HepG2 (cell line): Measurements from ENCODE around the gene NXT1. TPM values are rescaled to one million over a fixed set of nuclear protein-coding genes. Genes with fewer than 3 reads are reported as not detected.
A peak's percentile ranks its signal among the peaks of the same experiment; 100 is the strongest.

Experiments used
- AKAP8 ChIP-seq: sonication (generic); formaldehyde crosslinking; IDR thresholded peaks from 2 replicates; pipeline ENCODE4 v1.5.1; 2020; ENCODE audit warnings: mild to moderate bottlenecking, missing genetic modification reagents
- ARID2 ChIP-seq: sonication (generic); formaldehyde crosslinking; IDR thresholded peaks from 2 replicates; pipeline ENCODE4 v1.8.1; 2022; ENCODE audit warnings: mild to moderate bottlenecking, missing genetic modification reagents, borderline replicate concordance
- FOXM1 ChIP-seq: sonication (generic); formaldehyde crosslinking; IDR thresholded peaks from 2 replicates; pipeline ENCODE4 v1.5.0; 2020; ENCODE audit warnings: missing genetic modification reagents
- HDAC1 ChIP-seq: sonication (generic); formaldehyde crosslinking; IDR thresholded peaks from 2 replicates; pipeline ENCODE4 v1.5.1; 2020; ENCODE audit warnings: mild to moderate bottlenecking, missing genetic modification reagents
- KDM5B ChIP-seq: sonication (generic); formaldehyde crosslinking; IDR thresholded peaks from 2 replicates; pipeline ENCODE4 v1.4.0; 2020; ENCODE audit warnings: missing genetic modification reagents, mild to moderate bottlenecking, borderline replicate concordance
- KLF13 ChIP-seq: sonication (generic); formaldehyde crosslinking; IDR thresholded peaks from 2 replicates; pipeline ENCODE4 v1.4.0; 2020; ENCODE audit warnings: mild to moderate bottlenecking, missing genetic modification reagents
- MATR3 ChIP-seq: sonication (generic); formaldehyde crosslinking; IDR thresholded peaks from 2 replicates; pipeline ENCODE4 v1.4.0; 2020; ENCODE audit warnings: missing genetic modification reagents
- NCOA5 ChIP-seq: sonication (generic); formaldehyde crosslinking; IDR thresholded peaks from 2 replicates; pipeline ENCODE4 v1.4.0; 2020; ENCODE audit warnings: missing genetic modification reagents
- SATB2 ChIP-seq: sonication (generic); formaldehyde crosslinking; IDR thresholded peaks from 2 replicates; pipeline ENCODE4 v1.5.0; 2020; ENCODE audit warnings: missing genetic modification reagents
- SIX1 ChIP-seq: sonication (generic); formaldehyde crosslinking; IDR thresholded peaks from 2 replicates; pipeline ENCODE4 v1.4.0; 2020; ENCODE audit warnings: missing genetic modification reagents, borderline replicate concordance
- SSRP1 ChIP-seq: IDR thresholded peaks from 2 replicates; pipeline ENCODE4 v1.6.1; 2016; ENCODE audit warnings: control low read depth
- TBL1XR1 ChIP-seq: fragments of 150-350 bp; IDR thresholded peaks from 2 replicates; pipeline ENCODE4 v1.6.1; 2014; ENCODE audit warnings: borderline replicate concordance, low read length; ENCODE audit not compliant: partially characterized antibody
- TP53 ChIP-seq: sonication (generic); formaldehyde crosslinking; conservative IDR thresholded peaks from 2 replicates; pipeline ENCODE4 v1.4.0; 2020; ENCODE audit warnings: missing genetic modification reagents
- ZFP62 ChIP-seq: sonication (generic); formaldehyde crosslinking; IDR thresholded peaks from 2 replicates; pipeline ENCODE4 v1.4.0; 2020; ENCODE audit warnings: missing genetic modification reagents
- ZKSCAN8 ChIP-seq: IDR thresholded peaks from 2 replicates; pipeline ENCODE4 v1.6.1; 2016; ENCODE audit warnings: borderline replicate concordance, missing genetic modification reagents, missing compliant biosample characterization
- ZNF142 ChIP-seq: sonication (generic); formaldehyde crosslinking; IDR thresholded peaks from 2 replicates; pipeline ENCODE4 v1.4.0; 2020; ENCODE audit warnings: missing genetic modification reagents
- ZNF205 ChIP-seq: IDR thresholded peaks from 2 replicates; pipeline ENCODE4 v1.6.1; 2018; ENCODE audit warnings: missing biosample characterization, missing genetic modification reagents
- ZNF256 ChIP-seq: sonication (generic); formaldehyde crosslinking; conservative IDR thresholded peaks from 2 replicates; pipeline ENCODE4 v1.4.0; 2020; ENCODE audit warnings: missing genetic modification reagents
- ZNF430 ChIP-seq: sonication (generic); formaldehyde crosslinking; IDR thresholded peaks from 2 replicates; pipeline ENCODE4 v1.9.0; 2021; ENCODE audit warnings: mild to moderate bottlenecking, missing genetic modification reagents
- ZNF652 ChIP-seq: IDR thresholded peaks from 2 replicates; pipeline ENCODE4 v1.6.1; 2016; ENCODE audit warnings: low read depth, borderline replicate concordance
- ZNF766 ChIP-seq: sonication (generic); formaldehyde crosslinking; IDR thresholded peaks from 2 replicates; pipeline ENCODE4 v1.5.0; 2020; ENCODE audit warnings: missing genetic modification reagents, borderline replicate concordance
- polyA plus RNA-seq, 8 experiments: library from polyadenylated mRNA; depleted of rRNA in 3 of 8; stranded (reverse) in 7 of 8; unstranded in 1 of 8; fragments of >200 nt; fragmentation: Illumina TruSeq in 4 of 8; extraction: Trizol in 4 of 8; gene quantifications; 2 replicates each; pipeline versions ENCODE4 v1.2.1 to v1.2.3, GENCODE V29; 2011 to 2016; ENCODE audit warnings: low read depth in 4 of 8, missing spikeins in 1 of 8, mixed read lengths in 1 of 8; ENCODE audit not compliant: insufficient read depth in 1 of 8
- total RNA-seq, 5 experiments: library from RNA; depleted of rRNA; stranded (reverse); fragments of >200 nt; fragmentation: Illumina TruSeq; extraction: Trizol; gene quantifications; 2 replicates each; pipeline ENCODE4 v1.2.3, GENCODE V29; 2016; ENCODE audit warnings: low read depth in 1 of 5
- TF ChIP-seq, protein P1 (sequence below): sonication (generic); formaldehyde crosslinking; IDR thresholded peaks from 2 replicates; pipeline ENCODE4 v1.4.0; 2020; ENCODE audit warnings: mild to moderate bottlenecking, missing genetic modification reagents
- TF ChIP-seq, protein P2 (sequence below): IDR thresholded peaks from 2 replicates; pipeline ENCODE4 v1.6.1; 2018; ENCODE audit warnings: missing genetic modification reagents

Gene NXT1
- total and polyA plus RNA-seq, 2 of the 13 experiments (the other 11 are each of a cell fraction or from before 2014, with no cell fraction given): 35.6 to 65.9 TPM

DNA sequence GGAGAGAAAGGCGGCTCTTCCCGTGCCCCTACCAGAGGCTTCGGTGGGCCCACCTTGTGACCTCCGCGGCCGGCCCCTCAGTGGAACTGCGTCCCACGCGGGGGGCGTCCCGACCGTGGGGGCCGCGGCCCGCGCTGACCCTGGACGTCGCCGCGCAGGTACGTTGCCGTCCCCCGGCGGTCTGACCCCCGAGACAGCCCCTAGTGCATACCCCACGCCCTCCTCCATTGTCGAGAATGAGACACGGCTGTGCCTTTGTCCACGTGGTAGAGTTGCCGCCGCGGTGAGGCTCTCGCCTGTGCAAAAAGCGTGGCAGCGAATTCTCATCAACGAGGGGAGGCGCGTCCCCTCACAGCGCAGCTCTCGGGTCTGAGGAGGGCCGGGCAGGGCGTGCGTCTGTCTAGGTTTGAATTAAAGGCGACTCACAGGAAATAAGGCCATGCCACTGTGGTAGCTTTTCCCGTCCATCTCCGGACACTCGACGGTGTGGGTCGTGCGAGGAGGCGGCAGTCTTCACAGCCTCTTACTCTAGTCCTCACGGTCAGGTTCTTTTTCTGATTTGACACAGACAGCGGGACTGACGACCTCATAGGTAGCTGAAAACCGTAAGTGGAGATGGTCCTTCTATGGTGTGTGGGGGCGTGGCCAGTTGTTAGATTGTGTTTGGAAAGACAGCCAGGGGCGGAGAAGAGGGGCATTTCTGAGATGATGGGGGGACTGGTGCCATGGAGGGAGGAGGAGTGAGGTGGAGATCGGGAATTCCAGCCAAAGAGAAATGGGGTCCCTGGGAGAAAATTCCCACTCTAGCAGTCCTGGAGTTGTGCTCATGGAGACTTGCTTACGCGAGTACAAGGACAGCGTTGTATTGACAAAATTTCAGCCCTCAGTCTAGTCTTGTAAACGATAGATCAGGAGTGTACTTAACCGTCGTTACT, 580 bp downstream of the NXT1 start (continued):
- TF ChIP-seq ZNF142 (CRISPR knock-in tag): no peak
- TF ChIP-seq ZNF256: no peak
- no peak; the same call in 1 of the 2 replicates for TF ChIP-seq AKAP8 (CRISPR knock-in tag)
- TF ChIP-seq SATB2: no peak
- TF ChIP-seq SIX1 (CRISPR knock-in tag): no peak
- no peak for TF ChIP-seq MATR3 (CRISPR knock-in tag)
- TF ChIP-seq FOXM1: no peak
- TF ChIP-seq KDM5B: peak; percentile 90
- peak; percentile 10; the same call in 1 of the 2 replicates for TF ChIP-seq ZNF205 (CRISPR knock-in tag)
- TF ChIP-seq HDAC1 (CRISPR knock-in tag): peak; percentile 86
- TF ChIP-seq ZFP62 (CRISPR knock-in tag): no peak
- TF ChIP-seq SSRP1 (CRISPR knock-in tag): no peak
- peak; percentile 70; the same call in 1 of the 2 replicates for TF ChIP-seq ARID2
- no peak for TF ChIP-seq TP53 (CRISPR knock-in tag)
- TF ChIP-seq, protein P1, sequence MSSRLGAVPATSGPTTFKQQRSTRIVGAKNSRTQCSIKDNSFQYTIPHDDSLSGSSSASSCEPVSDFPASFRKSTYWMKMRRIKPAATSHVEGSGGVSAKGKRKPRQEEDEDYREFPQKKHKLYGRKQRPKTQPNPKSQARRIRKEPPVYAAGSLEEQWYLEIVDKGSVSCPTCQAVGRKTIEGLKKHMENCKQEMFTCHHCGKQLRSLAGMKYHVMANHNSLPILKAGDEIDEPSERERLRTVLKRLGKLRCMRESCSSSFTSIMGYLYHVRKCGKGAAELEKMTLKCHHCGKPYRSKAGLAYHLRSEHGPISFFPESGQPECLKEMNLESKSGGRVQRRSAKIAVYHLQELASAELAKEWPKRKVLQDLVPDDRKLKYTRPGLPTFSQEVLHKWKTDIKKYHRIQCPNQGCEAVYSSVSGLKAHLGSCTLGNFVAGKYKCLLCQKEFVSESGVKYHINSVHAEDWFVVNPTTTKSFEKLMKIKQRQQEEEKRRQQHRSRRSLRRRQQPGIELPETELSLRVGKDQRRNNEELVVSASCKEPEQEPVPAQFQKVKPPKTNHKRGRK (CRISPR knock-in tag): peak; percentile 31; the same call in 1 of the 2 replicates
- TF ChIP-seq, protein P2, sequence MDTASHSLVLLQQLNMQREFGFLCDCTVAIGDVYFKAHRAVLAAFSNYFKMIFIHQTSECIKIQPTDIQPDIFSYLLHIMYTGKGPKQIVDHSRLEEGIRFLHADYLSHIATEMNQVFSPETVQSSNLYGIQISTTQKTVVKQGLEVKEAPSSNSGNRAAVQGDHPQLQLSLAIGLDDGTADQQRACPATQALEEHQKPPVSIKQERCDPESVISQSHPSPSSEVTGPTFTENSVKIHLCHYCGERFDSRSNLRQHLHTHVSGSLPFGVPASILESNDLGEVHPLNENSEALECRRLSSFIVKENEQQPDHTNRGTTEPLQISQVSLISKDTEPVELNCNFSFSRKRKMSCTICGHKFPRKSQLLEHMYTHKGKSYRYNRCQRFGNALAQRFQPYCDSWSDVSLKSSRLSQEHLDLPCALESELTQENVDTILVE (CRISPR knock-in tag): no peak
- no peak for TF ChIP-seq ZNF652 (CRISPR knock-in tag)
- peak; percentile 15; the same call in 1 of the 2 replicates for TF ChIP-seq KLF13 (CRISPR knock-in tag)
- no peak; the same call in 1 of the 2 replicates for TF ChIP-seq ZNF430
- TF ChIP-seq NCOA5 (CRISPR knock-in tag): peak; percentile 85
- no peak for TF ChIP-seq ZKSCAN8
- TF ChIP-seq TBL1XR1: no peak
- no peak; the same call in 1 of the 2 replicates for TF ChIP-seq ZNF766
